Measurements from ENCODE around the gene RGR. TPM values are rescaled to one million over a fixed set of nuclear protein-coding genes. Genes with fewer than 3 reads are reported as not detected.

RGR gene
- total RNA-seq, 3 donors from 2014 or later = not detected

DNA sequence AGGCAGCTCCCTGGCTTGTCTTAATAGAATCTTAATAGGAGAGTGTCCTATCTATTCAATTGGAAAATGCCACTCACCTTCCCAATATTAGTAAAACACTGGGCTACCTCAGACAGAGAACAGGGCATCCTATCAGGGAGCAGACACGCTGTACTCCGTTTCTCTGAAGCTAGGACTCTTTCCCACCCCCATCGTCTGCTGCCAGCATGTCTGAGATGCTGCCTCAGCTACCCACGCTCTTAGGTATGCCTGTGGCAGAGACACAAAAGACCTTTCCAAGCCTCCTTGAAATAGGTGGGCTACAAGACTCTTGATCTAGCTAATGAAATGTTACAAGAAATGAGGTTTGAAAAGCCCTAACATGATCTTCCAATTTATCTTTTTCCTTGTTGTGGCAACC lies 17.0 kb upstream of the RGR start:
- DNase-seq (no peak), ATAC-seq (no peak)
- no peak overlapping the region for H3K4me3 ChIP-seq
- no peaks in the 10 kb centered on the region for H3K36me3 ChIP-seq (ENCODE audit: low read depth)
- intact Hi-C loops (cut with DNase I, micrococcal nuclease) = no loop called here
- TF ChIP-seq CTCF (IDR thresholded peaks at IDR 0.05) = no peak
- no peaks in the 10 kb centered on the region for H3K9me3 ChIP-seq
- H3K4me1 ChIP-seq (ENCODE audit: low read depth) = no peaks in the 10 kb centered on the region

- ATAC-seq (no peak), DNase-seq (no peak)
- H3K4me1 ChIP-seq (ENCODE audit: low read depth) = no peaks in the 10 kb centered on the region
- intact Hi-C loops (cut with DNase I, micrococcal nuclease) = no loop called here
- no peaks in the 10 kb centered on the region for H3K9me3 ChIP-seq
- no peak overlapping the region for H3K4me3 ChIP-seq
- H3K36me3 ChIP-seq (ENCODE audit: low read depth) = no peaks in the 10 kb centered on the region
- no peak for TF ChIP-seq CTCF (IDR thresholded peaks at IDR 0.05)
Observed at GRCh38 chr10:84230359-84230758, 14.5 kb upstream of the RGR start.

- no peak for DNase-seq
- ATAC-seq = no peak
- intact Hi-C loops (cut with DNase I, micrococcal nuclease) = no loop called here
- Histone ChIP-seq H3K36me3 (ENCODE audit: low read depth) (no peaks in the 10 kb centered on the region), H3K9me3 (no peaks in the 10 kb centered on the region), H3K4me3 (no peak overlapping the region), H3K4me1 (ENCODE audit: low read depth) (no peaks in the 10 kb centered on the region)
- no peak for TF ChIP-seq CTCF (IDR thresholded peaks at IDR 0.05)
Observed at GRCh38 chr10:84232376-84232775, 12.5 kb upstream of the RGR start.

DNA sequence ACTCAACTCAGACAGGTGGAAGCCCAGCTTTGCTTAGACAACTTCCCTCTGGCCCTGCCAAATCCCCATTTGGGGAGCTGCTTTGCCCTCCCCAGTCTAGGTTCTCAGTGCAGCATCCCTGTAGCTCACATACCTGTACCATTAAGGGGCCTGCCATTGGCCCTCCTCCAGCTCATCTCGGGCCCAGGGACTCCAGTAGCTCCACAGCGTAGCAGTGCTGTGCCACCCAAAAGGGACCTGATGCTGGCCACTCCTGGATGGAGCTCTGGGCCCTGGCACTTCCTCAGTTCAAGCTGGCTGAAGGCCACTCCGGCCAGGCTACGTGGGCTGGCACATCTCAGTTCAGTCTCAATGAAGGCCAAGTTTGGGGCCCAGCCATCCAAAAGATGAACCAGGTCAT lies 10.9 kb upstream of the RGR start:
- intact Hi-C loops (cut with DNase I, micrococcal nuclease) = no loop called here
- ATAC-seq (no peak), DNase-seq (no peak)
- Histone ChIP-seq H3K36me3 (ENCODE audit: low read depth) (no peaks in the 10 kb centered on the region), H3K4me1 (ENCODE audit: low read depth) (no peaks in the 10 kb centered on the region), H3K9me3 (no peaks in the 10 kb centered on the region), H3K4me3 (no peak overlapping the region)
- no peak for TF ChIP-seq CTCF (IDR thresholded peaks at IDR 0.05)

- ATAC-seq (no peak), DNase-seq (no peak)
- intact Hi-C loops (cut with DNase I, micrococcal nuclease) = no loop called here
- H3K4me3 ChIP-seq = no peak overlapping the region
- H3K4me1 ChIP-seq (ENCODE audit: low read depth) = no peaks in the 10 kb centered on the region
- H3K9me3 ChIP-seq = no peaks in the 10 kb centered on the region
- no peak for TF ChIP-seq CTCF (IDR thresholded peaks at IDR 0.05)
- no peaks in the 10 kb centered on the region for H3K36me3 ChIP-seq (ENCODE audit: low read depth)
Observed at GRCh38 chr10:84234479-84234878, 10.4 kb upstream of the RGR start.

DNA sequence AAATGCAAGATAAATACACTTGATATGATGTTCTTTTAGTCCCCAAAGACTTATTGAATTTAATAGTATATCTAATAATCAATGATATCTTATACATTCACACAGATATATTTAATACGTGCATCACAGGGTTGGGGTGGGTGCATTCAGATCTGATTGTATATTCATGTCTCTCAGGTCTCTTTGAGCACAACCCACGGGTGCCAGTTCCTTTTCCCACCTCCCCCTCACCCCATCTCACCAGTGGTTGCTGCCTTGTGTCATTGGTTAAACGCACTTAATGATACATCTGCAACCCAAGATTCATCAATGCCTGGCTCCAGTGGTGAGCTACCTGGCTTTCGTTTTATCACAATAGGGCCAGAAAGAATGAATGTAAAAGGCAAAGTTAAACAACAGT lies 9.8 kb upstream of the RGR start:
- no peak for TF ChIP-seq CTCF (IDR thresholded peaks at IDR 0.05)
- intact Hi-C loops (cut with DNase I, micrococcal nuclease) = no loop called here
- DNase-seq (no peak), ATAC-seq (no peak)
- no peaks in the 10 kb centered on the region for H3K9me3 ChIP-seq
- no peak overlapping the region for H3K4me3 ChIP-seq
- no peaks in the 10 kb centered on the region for H3K36me3 ChIP-seq (ENCODE audit: low read depth)
- H3K4me1 ChIP-seq (ENCODE audit: low read depth) = no peaks in the 10 kb centered on the region

Data from mucosa of descending colon (tissue), 3 donors.